H1 (cell line): ENCODE results near the gene HPCAL4. TPM values are rescaled to one million over a fixed set of nuclear protein-coding genes. Genes with fewer than 3 reads are reported as not detected.

Experiments used
- CTCF ChIA-PET: fragments of 300-600 bp; sonication (Branson Sonifier 250); formaldehyde crosslinking; loops from one replicate; lab custom pipeline; 2021; ENCODE audit not compliant: partially characterized antibody; lab: Charles Lee
- POLR2A ChIA-PET: fragments of 300-600 bp; sonication (Branson Sonifier 250); formaldehyde crosslinking; loops from one replicate; lab custom pipeline; 2021; ENCODE audit warnings: inconsistent platforms; ENCODE audit not compliant: partially characterized antibody; lab: Charles Lee
- DNase-seq, 2 experiments: peaks; one replicate each; pipeline versions ENCODE4 v3.0.0 to v3.0.0-alpha.2; 2010 to 2022; ENCODE audit warnings: low spot score in 2 of 2, low read depth in 1 of 2, mixed read lengths in 1 of 2
- FAIRE-seq: peaks from 2 replicates; lab custom pipeline; 2011; peaks lifted over from hg19 to GRCh38; lab: Jason Lieb, UNC
- H2AFZ ChIP-seq: 2 replicates; pipeline ENCODE4 v1.8.1; 2012; ENCODE audit warnings: low read length, inconsistent platforms
- H2AK5ac ChIP-seq: 2 replicates; pipeline ENCODE4 v1.6.1; 2013; ENCODE audit warnings: low read depth, low read length
- H2BK120ac ChIP-seq: replicated peaks from 2 replicates; pipeline ENCODE3; 2013; ENCODE audit warnings: low read depth, low read length, inconsistent platforms
- H2BK12ac ChIP-seq: 2 replicates; pipeline ENCODE4 v1.6.1; 2013; ENCODE audit warnings: low read depth, low read length
- H2BK15ac ChIP-seq: 2 replicates; pipeline ENCODE4 v1.6.1; 2013; ENCODE audit warnings: low read length
- H2BK20ac ChIP-seq: 2 replicates; pipeline ENCODE4 v1.6.1; 2013; ENCODE audit warnings: low read length
- H2BK5ac ChIP-seq: 2 replicates; pipeline ENCODE4 v1.6.1; 2013; ENCODE audit warnings: low read depth, low read length
- H3K14ac ChIP-seq: 2 replicates; pipeline ENCODE4 v1.6.1; 2013; ENCODE audit warnings: inconsistent platforms; ENCODE audit not compliant: insufficient read length
- H3K18ac ChIP-seq: 2 replicates; pipeline ENCODE4 v1.6.1; 2013; ENCODE audit warnings: low read length; ENCODE audit errors: extremely low read depth
- H3K23ac ChIP-seq: 2 replicates; pipeline ENCODE4 v1.6.1; 2013; ENCODE audit warnings: inconsistent platforms; ENCODE audit not compliant: insufficient read length
- H3K23me2 ChIP-seq: 2 replicates; pipeline ENCODE4 v1.6.1; 2013; ENCODE audit warnings: low read depth, low read length
- H3K27ac ChIP-seq: 2 replicates; pipeline ENCODE4 v1.6.1; 2011; ENCODE audit warnings: low read depth, low read length, inconsistent platforms
- H3K27me3 ChIP-seq, 4 experiments: replicated peaks in 1 of 4; 1 replicate in 1 of 4; 2 replicates in 3 of 4; pipeline versions ENCODE4 v1.6.1 to v1.8.1; 2011 to 2013; ENCODE audit warnings: low read length in 3 of 4, mild to moderate bottlenecking in 3 of 4, inconsistent platforms in 2 of 4, mixed read lengths in 2 of 4, moderate library complexity in 1 of 4; ENCODE audit not compliant: control insufficient read depth in 3 of 4, insufficient read depth in 3 of 4; ENCODE audit errors: extremely low read depth in 1 of 4
- H3K36me3 ChIP-seq, 4 experiments: 2 replicates each; pipeline versions ENCODE4 v1.6.1 to v1.8.1; 2011 to 2013; ENCODE audit warnings: mild to moderate bottlenecking in 4 of 4, low read length in 3 of 4, moderate library complexity in 2 of 4, control low read depth in 1 of 4, inconsistent platforms in 1 of 4; ENCODE audit not compliant: insufficient read depth in 4 of 4, control insufficient read depth in 2 of 4
- H3K4ac ChIP-seq: replicated peaks from 2 replicates; pipeline ENCODE3; 2013; ENCODE audit warnings: low read length, low read depth, mixed read lengths, inconsistent platforms; ENCODE audit not compliant: insufficient read length
- H3K4me1 ChIP-seq, 4 experiments: replicated peaks in 1 of 4; 1 replicate in 1 of 4; 2 replicates in 3 of 4; pipeline versions ENCODE4 v1.6.1 to v1.8.1; 2011 to 2013; ENCODE audit warnings: low read length in 3 of 4, inconsistent platforms in 2 of 4, mixed read lengths in 1 of 4; ENCODE audit not compliant: insufficient read depth in 4 of 4, control insufficient read depth in 3 of 4
- H3K4me2 ChIP-seq, 2 experiments: 2 replicates each; pipeline versions ENCODE4 v1.6.1 to v1.8.1; 2011 to 2013; ENCODE audit warnings: low read depth in 2 of 2, low read length in 2 of 2, control low read depth in 1 of 2, inconsistent platforms in 1 of 2, mild to moderate bottlenecking in 1 of 2; ENCODE audit not compliant: insufficient read depth in 1 of 2
- H3K4me3 ChIP-seq, 4 experiments: fragments of 200-600, 300-600 bp in 1 of 4; sonication (generic), shearing (Covaris generic), sonication (Bioruptor Twin) in 1 of 4; 2 replicates each; pipeline versions ENCODE4 v1.5.1 to v1.8.1; 2011 to 2016; ENCODE audit warnings: low read length in 4 of 4, low read depth in 3 of 4, control low read depth in 2 of 4, inconsistent platforms in 2 of 4, mild to moderate bottlenecking in 2 of 4, mixed read lengths in 1 of 4, moderate library complexity in 1 of 4; ENCODE audit not compliant: insufficient read depth in 2 of 4; ENCODE audit errors: extremely low read depth in 1 of 4
- H3K56ac ChIP-seq: replicated peaks from 2 replicates; pipeline ENCODE3; 2013; ENCODE audit warnings: low read depth, mild to moderate bottlenecking, mixed read lengths, low read length, inconsistent platforms; ENCODE audit not compliant: insufficient read length
- H3K79me1 ChIP-seq: 2 replicates; pipeline ENCODE4 v1.6.1; 2013; ENCODE audit warnings: low read depth, low read length, control low read depth
- H3K79me2 ChIP-seq, 2 experiments: 2 replicates each; pipeline versions ENCODE4 v1.6.1 to v1.8.1; 2012 to 2013; ENCODE audit warnings: low read length in 2 of 2, mild to moderate bottlenecking in 2 of 2, inconsistent platforms in 1 of 2; ENCODE audit not compliant: insufficient read depth in 2 of 2, control insufficient read depth in 1 of 2
- H3K9ac ChIP-seq, 4 experiments: replicated peaks in 1 of 4; 1 replicate in 1 of 4; 2 replicates in 3 of 4; pipeline versions ENCODE4 v1.6.1 to v1.8.1; 2011 to 2013; ENCODE audit warnings: low read depth in 3 of 4, low read length in 3 of 4, control low read depth in 2 of 4, mild to moderate bottlenecking in 2 of 4, moderate library complexity in 2 of 4, inconsistent platforms in 1 of 4; ENCODE audit errors: extremely low read depth in 1 of 4
- H3K9me3 ChIP-seq, 2 experiments: 2 replicates each; pipeline versions ENCODE4 v1.6.1 to v1.8.1; 2012 to 2013; ENCODE audit warnings: mild to moderate bottlenecking in 2 of 2, moderate library complexity in 2 of 2, control low read depth in 1 of 2, inconsistent platforms in 1 of 2, low read depth in 1 of 2, low read length in 1 of 2, mixed read lengths in 1 of 2; ENCODE audit not compliant: insufficient read depth in 2 of 2
- H4K20me1 ChIP-seq, 2 experiments: replicated peaks in 1 of 2; 2 replicates each; pipeline versions ENCODE3 to v1.8.1; 2011 to 2013; ENCODE audit warnings: inconsistent platforms in 2 of 2, low read length in 2 of 2, mild to moderate bottlenecking in 1 of 2; ENCODE audit not compliant: insufficient read depth in 2 of 2, control insufficient read depth in 1 of 2
- H4K5ac ChIP-seq: 2 replicates; pipeline ENCODE4 v1.6.1; 2013; ENCODE audit warnings: low read length, low read depth, mixed read lengths, inconsistent platforms; ENCODE audit not compliant: insufficient read length
- H4K8ac ChIP-seq: 2 replicates; pipeline ENCODE4 v1.8.0; 2013; ENCODE audit warnings: mild to moderate bottlenecking, moderate library complexity, low read length, inconsistent platforms; ENCODE audit not compliant: insufficient read depth; ENCODE audit errors: extremely low read depth
- H4K91ac ChIP-seq: replicated peaks from 2 replicates; pipeline ENCODE3; 2013; ENCODE audit warnings: low read length, mixed read lengths, inconsistent platforms; ENCODE audit not compliant: insufficient read length
- CREB1 ChIP-seq: IDR thresholded peaks from 2 replicates; pipeline ENCODE4 v1.6.1; 2012; ENCODE audit warnings: inconsistent platforms
- CTBP2 ChIP-seq: IDR thresholded peaks from 2 replicates; pipeline ENCODE4 v1.7.0; 2011; ENCODE audit warnings: borderline replicate concordance, mild to moderate bottlenecking, moderate library complexity, mixed read lengths, low read length; ENCODE audit not compliant: insufficient read depth, insufficient read length
- PHF8 ChIP-seq: fragments of 200-600 bp; sonication (generic); conservative IDR thresholded peaks from 2 replicates; pipeline ENCODE4 v1.7.1; 2012; ENCODE audit warnings: low read depth, mild to moderate bottlenecking, inconsistent platforms, low read length, moderate library complexity
- POLR2A ChIP-seq, 2 experiments: IDR thresholded peaks; 1 replicate in 1 of 2; 2 replicates in 1 of 2; pipeline ENCODE4 v1.6.1; 2011; ENCODE audit warnings: low read depth in 2 of 2, low read length in 2 of 2, mild to moderate bottlenecking in 2 of 2; ENCODE audit errors: control extremely low read depth in 1 of 2
- POLR2AphosphoS5 ChIP-seq: IDR thresholded peaks from 2 replicates; pipeline ENCODE4 v1.6.1; 2011; ENCODE audit warnings: low read depth, low read length
- TAF1 ChIP-seq: IDR thresholded peaks from 2 replicates; pipeline ENCODE4 v1.6.1; 2011; ENCODE audit warnings: mild to moderate bottlenecking, low read depth, low read length
- USF2 ChIP-seq: IDR thresholded peaks from 2 replicates; pipeline ENCODE4 v1.6.1; 2011; ENCODE audit warnings: low read length, improper control_type of control experiment
- WGBS, 2 experiments: shearing (Covaris generic) in 1 of 2; methylation state at CpG; one replicate each; pipeline versions ENCODE4 v1.1.6 to v1.1.7; 2013 to 2015; ENCODE audit warnings: low lambda C conversion rate in 2 of 2, mixed read lengths in 2 of 2, inconsistent platforms in 1 of 2, low coverage in 1 of 2, missing lambda C conversion rate in 1 of 2; ENCODE audit not compliant: insufficient replicate concordance in 2 of 2, insufficient coverage in 1 of 2, insufficient read length in 1 of 2; ENCODE audit errors: extremely low coverage in 1 of 2, missing lambda C conversion rate in 1 of 2; 5-methylcytosine and 5-hydroxymethylcytosine counted together
- polyA plus RNA-seq, 7 experiments: library from polyadenylated mRNA; depleted of rRNA in 3 of 7; stranded (reverse) in 5 of 7; unstranded in 2 of 7; fragments of >200 nt in 5 of 7; fragments of 200-250 nt in 2 of 7; gene quantifications; 1 replicate in 5 of 7; 2 replicates in 1 of 7; 4 replicates in 1 of 7; pipeline versions ENCODE4 v1.2.1 to v1.2.3, GENCODE V29; 2011 to 2013; ENCODE audit warnings: missing spikeins in 2 of 7, mixed read lengths in 2 of 7
- total RNA-seq: library from RNA; stranded (reverse); fragmentation: NEBNext Ultra II Directional; extraction: Animal tissue kit (Norgen Biotek cat#: 25700); gene quantifications from 2 replicates; pipeline ENCODE4 v1.2.1, GENCODE V29; 2021
- TF ChIP-seq, protein P1 (sequence below): IDR thresholded peaks from 2 replicates; pipeline ENCODE4 v1.6.1; 2012; ENCODE audit warnings: inconsistent platforms

HPCAL4 gene
- total and polyA plus RNA-seq, 2 of the 8 experiments (the other 6 are each of a cell fraction or from before 2014, with no cell fraction given): 0.54 to 0.74 TPM

DNA sequence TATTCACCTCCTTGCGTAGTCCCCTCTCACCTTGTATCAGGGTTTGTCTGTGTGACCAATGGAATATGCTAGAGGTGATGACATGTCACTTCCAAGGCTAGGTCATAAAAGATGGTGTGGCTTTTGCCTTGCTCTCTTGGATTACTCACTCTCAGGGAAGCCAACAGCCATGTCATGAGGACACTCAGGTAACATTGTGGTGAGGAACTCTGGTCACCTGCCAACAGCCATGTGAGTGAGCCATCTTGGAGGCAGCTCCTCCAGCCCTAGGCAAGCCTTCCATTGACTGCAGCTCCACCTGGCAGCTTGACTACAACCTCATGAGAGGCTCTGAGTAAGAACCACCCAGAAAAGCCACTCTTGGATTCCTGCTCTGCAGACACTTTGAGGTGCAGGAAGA, 40.8 kb downstream of the HPCAL4 start:
- no peaks in the 10 kb centered on the region for H3K23me2 ChIP-seq
- H3K9me3 ChIP-seq: no peaks in the 10 kb centered on the region
- no peaks in the 10 kb centered on the region for H3K79me2 ChIP-seq
- peaks cover 0 to 6% (median 5%) of the 10 kb centered on the region in 4 experiments; a peak in 6 of 7 replicates for H3K4me1 ChIP-seq
- H4K5ac ChIP-seq: no peak overlapping the region
- H3K4me3 ChIP-seq: no peak overlapping the region
- H2AK5ac ChIP-seq: no peak overlapping the region
- H2BK15ac ChIP-seq: no peak overlapping the region
- no peaks in the 10 kb centered on the region for H4K20me1 ChIP-seq
- TF ChIP-seq, protein P1, sequence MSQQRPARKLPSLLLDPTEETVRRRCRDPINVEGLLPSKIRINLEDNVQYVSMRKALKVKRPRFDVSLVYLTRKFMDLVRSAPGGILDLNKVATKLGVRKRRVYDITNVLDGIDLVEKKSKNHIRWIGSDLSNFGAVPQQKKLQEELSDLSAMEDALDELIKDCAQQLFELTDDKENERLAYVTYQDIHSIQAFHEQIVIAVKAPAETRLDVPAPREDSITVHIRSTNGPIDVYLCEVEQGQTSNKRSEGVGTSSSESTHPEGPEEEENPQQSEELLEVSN: no peak
- no peak for TF ChIP-seq TAF1
- TF ChIP-seq POLR2A (IDR thresholded peaks at IDR 0.05; ENCODE audit: control extremely low read depth in 1 of 2, low read depth in 2 of 2, low read length in 2 of 2): no peak
- no peak for TF ChIP-seq CTBP2
- no peak for TF ChIP-seq PHF8
- TF ChIP-seq USF2: no peak
- no peak for TF ChIP-seq CREB1
- TF ChIP-seq POLR2AphosphoS5: no peak
- no peaks in the 10 kb centered on the region for H3K79me1 ChIP-seq
- H2BK20ac ChIP-seq: no peak overlapping the region
- H3K18ac ChIP-seq: no peak overlapping the region
- POLR2A ChIA-PET: no interaction called here
- H4K91ac ChIP-seq: no peak overlapping the region
- H2BK12ac ChIP-seq: no peak overlapping the region
- no peak overlapping the region for H2BK120ac ChIP-seq
- no peak for DNase-seq
- WGBS, 2 experiments: 95% methylated on average over 1 of the region's 1 CpG; no CpG with 5 or more reads in 1 of the 2 experiments
- no peaks in the 10 kb centered on the region for H3K36me3 ChIP-seq
- no peak overlapping the region for H3K14ac ChIP-seq
- peaks cover 0 to 3% (median 0%) of the 10 kb centered on the region in 4 experiments; a peak in 2 of 7 replicates for H3K27me3 ChIP-seq
- H3K23ac ChIP-seq: no peak overlapping the region
- H3K27ac ChIP-seq: no peak overlapping the region
- H3K4ac ChIP-seq: no peak overlapping the region
- no peak for FAIRE-seq
- CTCF ChIA-PET: interaction anchor here (1.2 to 17.8 kb wide), 4 partner anchors 8 to 45 kb away, joined by 3 to 469 read pairs (median 178); partner anchors contain the start of gene HEYL
- H2BK5ac ChIP-seq: no peak overlapping the region
- H4K8ac ChIP-seq: no peak overlapping the region
- H2AFZ ChIP-seq: no peak overlapping the region
- no peak overlapping the region for H3K56ac ChIP-seq
- H3K4me2 ChIP-seq: no peak overlapping the region
- H3K9ac ChIP-seq: no peak overlapping the region
